Liver (tissue), 9 donors: ENCODE data around the gene SPARC. TPM values are rescaled to one million over a fixed set of nuclear protein-coding genes. Genes with fewer than 3 reads are reported as not detected.
"Not testable (repeated sequence)": the region's sequence is repeated elsewhere in the genome, so short reads cannot be mapped to it uniquely, and the experiment has no call there.

Experiments
- DNase-seq: peaks from one replicate; pipeline ENCODE4 v3.0.0-alpha.2; 2017; ENCODE audit warnings: low spot score
- H3K27ac ChIP-seq, 2 donors: one replicate each; pipeline ENCODE4 v1.7.0; 2013; ENCODE audit warnings: inconsistent platforms in 2 of 2, low read length in 2 of 2, control low read depth in 1 of 2, low read depth in 1 of 2, mild to moderate bottlenecking in 1 of 2
- H3K27me3 ChIP-seq, 4 donors: one replicate each; pipeline versions ENCODE4 v1.6.1 to v1.7.0; 2013; ENCODE audit warnings: low read length in 3 of 4, inconsistent platforms in 1 of 4, mild to moderate bottlenecking in 1 of 4, moderate library complexity in 1 of 4; ENCODE audit not compliant: control insufficient read depth in 4 of 4, insufficient read depth in 4 of 4
- H3K36me3 ChIP-seq, 4 donors: one replicate each; pipeline versions ENCODE4 v1.6.1 to v1.7.0; 2013; ENCODE audit warnings: low read length in 3 of 4, mild to moderate bottlenecking in 3 of 4, low read depth in 1 of 4, moderate library complexity in 1 of 4; ENCODE audit not compliant: control insufficient read depth in 4 of 4, insufficient read depth in 3 of 4
- H3K4me1 ChIP-seq, 4 donors: one replicate each; pipeline versions ENCODE4 v1.6.1 to v1.7.0; 2013; ENCODE audit warnings: low read length in 3 of 4, mild to moderate bottlenecking in 3 of 4, moderate library complexity in 1 of 4; ENCODE audit not compliant: control insufficient read depth in 4 of 4, insufficient read depth in 4 of 4
- H3K4me3 ChIP-seq, 3 donors: one replicate each; pipeline versions ENCODE4 v1.6.1 to v1.7.0; 2013; ENCODE audit warnings: low read length in 3 of 3, control low read depth in 1 of 3, low read depth in 1 of 3, mild to moderate bottlenecking in 1 of 3
- H3K9ac ChIP-seq, 2 donors: one replicate each; pipeline ENCODE4 v1.7.0; 2013; ENCODE audit warnings: low read length in 2 of 2, mild to moderate bottlenecking in 2 of 2, moderate library complexity in 2 of 2, control low read depth in 1 of 2, low read depth in 1 of 2
- H3K9me3 ChIP-seq, 4 donors: one replicate each; pipeline versions ENCODE4 v1.6.1 to v1.7.0; 2013; ENCODE audit warnings: low read length in 3 of 4; ENCODE audit not compliant: control insufficient read depth in 4 of 4
- ATF3 ChIP-seq: IDR thresholded peaks from 2 replicates; pipeline ENCODE4 v1.6.1; 2016; ENCODE audit warnings: antibody characterized with exemption
- CTCF ChIP-seq: fragments of 150-350 bp; IDR thresholded peaks from 2 replicates; pipeline ENCODE4 v1.5.1; 2017; ENCODE audit warnings: improper control_type of control experiment, low read depth, low read length; ENCODE audit not compliant: missing input control
- EGR1 ChIP-seq, 2 donors: IDR thresholded peaks; 2 replicates each; pipeline ENCODE4 v1.6.1; 2016 to 2018; ENCODE audit warnings: antibody characterized with exemption in 2 of 2, low read depth in 2 of 2
- FOXA1 ChIP-seq: IDR thresholded peaks from 2 replicates; pipeline ENCODE4 v1.6.1; 2016; ENCODE audit warnings: antibody characterized with exemption
- FOXA2 ChIP-seq: IDR thresholded peaks from 2 replicates; pipeline ENCODE4 v1.6.1; 2016; ENCODE audit warnings: antibody characterized with exemption
- GABPA ChIP-seq, 2 donors: IDR thresholded peaks in 1 of 2; conservative IDR thresholded peaks in 1 of 2; 2 replicates each; pipeline ENCODE4 v1.6.1; 2016; ENCODE audit warnings: antibody characterized with exemption in 2 of 2, mild to moderate bottlenecking in 1 of 2, moderate library complexity in 1 of 2
- HNF4A ChIP-seq, 2 donors: conservative IDR thresholded peaks; 2 replicates each; pipeline ENCODE4 v1.6.1; 2016; ENCODE audit warnings: antibody characterized with exemption in 2 of 2, mild to moderate bottlenecking in 2 of 2
- HNF4G ChIP-seq: IDR thresholded peaks from 2 replicates; pipeline ENCODE4 v1.6.1; 2016; ENCODE audit warnings: antibody characterized with exemption
- JUND ChIP-seq, 2 donors: IDR thresholded peaks; 2 replicates each; pipeline ENCODE4 v1.6.1; 2016; ENCODE audit warnings: antibody characterized with exemption in 2 of 2
- MAX ChIP-seq: IDR thresholded peaks from 2 replicates; pipeline ENCODE4 v1.6.1; 2016; ENCODE audit warnings: antibody characterized with exemption
- NR2F2 ChIP-seq: IDR thresholded peaks from 2 replicates; pipeline ENCODE4 v1.6.1; 2016; ENCODE audit warnings: antibody characterized with exemption
- RAD21 ChIP-seq, 2 donors: IDR thresholded peaks; 2 replicates each; pipeline ENCODE4 v1.6.1; 2016; ENCODE audit warnings: antibody characterized with exemption in 2 of 2, mild to moderate bottlenecking in 2 of 2
- REST ChIP-seq: IDR thresholded peaks from 2 replicates; pipeline ENCODE4 v1.6.1; 2016; ENCODE audit warnings: antibody characterized with exemption, mild to moderate bottlenecking
- RXRA ChIP-seq, 2 donors: IDR thresholded peaks; 2 replicates each; pipeline ENCODE4 v1.6.1; 2017 to 2018; ENCODE audit warnings: antibody characterized with exemption in 2 of 2, mild to moderate bottlenecking in 1 of 2
- SP1 ChIP-seq: IDR thresholded peaks from 2 replicates; pipeline ENCODE4 v1.6.1; 2018; ENCODE audit warnings: antibody characterized with exemption, mild to moderate bottlenecking
- TAF1 ChIP-seq: conservative IDR thresholded peaks from 2 replicates; pipeline ENCODE4 v1.6.1; 2016; ENCODE audit warnings: antibody characterized with exemption, mild to moderate bottlenecking
- YY1 ChIP-seq: IDR thresholded peaks from 2 replicates; pipeline ENCODE4 v1.6.1; 2016; ENCODE audit warnings: antibody characterized with exemption, mild to moderate bottlenecking
- ZBTB33 ChIP-seq: IDR thresholded peaks from 2 replicates; pipeline ENCODE4 v1.6.1; 2016; ENCODE audit warnings: antibody characterized with exemption
- WGBS: extraction: QIAGEN DNeasy Blood & Tissue Kit; methylation state at CpG from one replicate; pipeline ENCODE4 v1.1.7; 2013; 5-methylcytosine and 5-hydroxymethylcytosine counted together
- polyA plus RNA-seq, 2 donors: library from polyadenylated mRNA; stranded (reverse) in 1 of 2; unstranded in 1 of 2; fragments of 200-250 nt in 1 of 2; fragments of >200 nt in 1 of 2; fragmentation: Nextera tagmentation in 1 of 2; extraction: Ambion mirVana in 1 of 2; gene quantifications; one replicate each; pipeline versions ENCODE4 v1.2.1 to v1.2.3, GENCODE V29; 2013 to 2015
- total RNA-seq, 2 donors: library from RNA; depleted of rRNA; stranded (reverse); fragments of >200 nt; gene quantifications; one replicate each; pipeline ENCODE4 v1.2.3, GENCODE V29; 2014
- donor health status: healthy.
- donor health status: healthy.
- donor health status: healthy.
- donor health status: healthy.
- donor health status: healthy.

SPARC gene
- total and polyA plus RNA-seq, 4 donors, result 96.6 to 269 (median 110) TPM

GRCh38 chr5:151682240-151682639, 4.5 kb downstream of the SPARC start:
- DNase-seq, result no peak
- no peaks in the 10 kb centered on the region for H3K27me3 ChIP-seq
- H3K4me3 ChIP-seq, result no peak overlapping the region
- H3K27ac ChIP-seq, result peak overlapping the region in 1 of 2 donors; percentile 32
- no peak for TF ChIP-seq GABPA (IDR thresholded peaks at IDR 0.05 in 1 of 2, conservative IDR thresholded peaks at IDR 0.05 in 1 of 2)
- no peak for TF ChIP-seq EGR1 (IDR thresholded peaks at IDR 0.05; ENCODE audit: low read depth in 2 of 2)
- TF ChIP-seq MAX, result no peak
- H3K9ac ChIP-seq, result no peak overlapping the region
- no peaks in the 10 kb centered on the region for H3K9me3 ChIP-seq
- 77% methylated on average over 6 of the region's 6 CpGs for WGBS
- no peaks in the 10 kb centered on the region for H3K4me1 ChIP-seq
- no peaks in the 10 kb centered on the region for H3K36me3 ChIP-seq

GRCh38 chr5:151680944-151681427, 5.7 kb downstream of the SPARC start:
- Histone ChIP-seq H3K27me3 (no peaks in the 10 kb centered on the region), H3K4me1 (no peaks in the 10 kb centered on the region), H3K4me3 (no peak overlapping the region), H3K36me3 (no peaks in the 10 kb centered on the region), H3K27ac (peak overlapping the region in 1 of 2 donors; percentile 27), H3K9ac (no peak overlapping the region), H3K9me3 (no peaks in the 10 kb centered on the region)
- no peak for TF ChIP-seq CTCF
- no peak for TF ChIP-seq SP1
- TF ChIP-seq MAX, result no peak
- TF ChIP-seq FOXA2, result no peak
- TF ChIP-seq YY1, result no peak
- TF ChIP-seq EGR1 (IDR thresholded peaks at IDR 0.05; ENCODE audit: low read depth in 2 of 2), result no peak
- no peak for TF ChIP-seq REST
- no peak for TF ChIP-seq ZBTB33
- no peak for TF ChIP-seq ATF3
- TF ChIP-seq NR2F2, result no peak
- no peak for TF ChIP-seq TAF1
- no peak for TF ChIP-seq FOXA1
- TF ChIP-seq HNF4G, result no peak
- no peak for TF ChIP-seq GABPA (IDR thresholded peaks at IDR 0.05 in 1 of 2, conservative IDR thresholded peaks at IDR 0.05 in 1 of 2)
- no peak for TF ChIP-seq JUND (IDR thresholded peaks at IDR 0.05)
- TF ChIP-seq HNF4A (conservative IDR thresholded peaks at IDR 0.05), result no peak
- TF ChIP-seq RAD21 (IDR thresholded peaks at IDR 0.05), result no peak
- no peak for TF ChIP-seq RXRA (IDR thresholded peaks at IDR 0.05)
- DNase-seq, result no peak
- 78% methylated on average over 5 of the region's 5 CpGs for WGBS

- H3K9me3 ChIP-seq, H3K4me3 ChIP-seq, H3K4me1 ChIP-seq, H3K9ac ChIP-seq, DNase-seq, H3K27me3 ChIP-seq, H3K36me3 ChIP-seq: not testable (repeated sequence)
- peak overlapping the region in 1 of 2 donors; percentile 27 for H3K27ac ChIP-seq
- WGBS, result 80% methylated on average over 7 of the region's 7 CpGs
Observed at GRCh38 chr5:151680156-151680505, 6.6 kb downstream of the SPARC start.
